Right cardiac atrium (tissue), 5 donors: Measurements from ENCODE around the gene IL17RB. TPM values are rescaled to one million over a fixed set of nuclear protein-coding genes. Genes with fewer than 3 reads are reported as not detected.

Experiments used
- ATAC-seq, 2 donors: fragments of 200-7000 bp; cut with Tn5 transposase; one replicate each; pipeline versions ENCODE4 v1.8.0 to v1.9.1; 2020; ENCODE audit warnings: moderate library complexity in 2 of 2, mild to moderate bottlenecking in 1 of 2
- DNase-seq, 3 donors: peaks; one replicate each; pipeline ENCODE4 v3.0.0-alpha.2; 2020
- H3K27ac ChIP-seq: one replicate; pipeline ENCODE4 v1.5.1; 2013; ENCODE audit warnings: mild to moderate bottlenecking, low read length, control low read depth, moderate library complexity
- H3K27me3 ChIP-seq: one replicate; pipeline ENCODE4 v1.6.1; 2013; ENCODE audit not compliant: control insufficient read depth, insufficient read depth
- H3K4me1 ChIP-seq: one replicate; pipeline ENCODE4 v1.6.1; 2013; ENCODE audit warnings: low read length; ENCODE audit not compliant: control insufficient read depth, insufficient read depth
- H3K4me3 ChIP-seq: one replicate; pipeline ENCODE4 v1.5.1; 2013; ENCODE audit warnings: low read length, control low read depth
- H3K9me3 ChIP-seq: one replicate; pipeline ENCODE4 v1.6.1; 2013; ENCODE audit warnings: low read length; ENCODE audit not compliant: control insufficient read depth
- WGBS: extraction: QIAGEN DNeasy Blood & Tissue Kit; methylation state at CpG from one replicate; pipeline ENCODE4 v1.1.7; 2013; 5-methylcytosine and 5-hydroxymethylcytosine counted together
- intact Hi-C, 4 donors: fragments of 100-400 bp; cut with DNase I; formaldehyde crosslinking; loops; one replicate each; pipeline versions ENCODE4 v1.11.0 to v1.14.0; 2022 to 2023
- polyA plus RNA-seq: library from polyadenylated mRNA; stranded (reverse); fragments of 200-250 nt; gene quantifications from one replicate; pipeline ENCODE4 v1.2.3, GENCODE V29; 2013
- total RNA-seq, 4 donors: library from RNA; stranded (reverse); fragmentation: NEBNext Ultra II Directional; extraction: Animal tissue kit (Norgen Biotek cat#: 25700); gene quantifications; one replicate each; pipeline ENCODE4 v1.2.1, GENCODE V29; 2021
- donor health status: healthy with polysubstance abuse.
- donor health status: DM: no; HTN: yes; CAD: no.
- donor health status: DM: no; HTN: no; CAD: no.
- donor health status: DM: no; HTN: yes; CAD: no; lungs with severe emphysema.
- donor health status: DM: yes; HTN: yes; CAD: no.

Gene IL17RB
- total and polyA plus RNA-seq, 5 donors: 1.3 to 2.9 (median 1.9) TPM

- 52% methylated on average over 2 of the region's 2 CpGs for WGBS
- intact Hi-C loops: no loop called here
Measured at GRCh38 chr3:53899750-53900149, 53.4 kb downstream of the IL17RB start.

GRCh38 chr3:53900666-53901331 is 54.4 kb downstream of the IL17RB start:
- no peak overlapping the region for H3K4me3 ChIP-seq
- intact Hi-C loops: no loop called here
- no peak overlapping the region for H3K27ac ChIP-seq
- WGBS: 72% methylated on average over 2 of the region's 2 CpGs
- no peak for ATAC-seq
- no peaks in the 10 kb centered on the region for H3K4me1 ChIP-seq
- no peaks in the 10 kb centered on the region for H3K27me3 ChIP-seq
- DNase-seq: no peak
- no peaks in the 10 kb centered on the region for H3K9me3 ChIP-seq

More at GRCh38 chr3:53899750-53900149, 53.4 kb downstream of the IL17RB start:
- Histone ChIP-seq H3K27me3 (no peaks in the 10 kb centered on the region), H3K4me1 (no peaks in the 10 kb centered on the region), H3K27ac (no peak overlapping the region), H3K9me3 (no peaks in the 10 kb centered on the region), H3K4me3 (no peak overlapping the region)
- ATAC-seq: no peak
- no peak for DNase-seq

- 16% methylated on average over 1 of the region's 1 CpG for WGBS
- intact Hi-C loops: no loop called here
- no peak overlapping the region for H3K4me3 ChIP-seq
- H3K27ac ChIP-seq: no peak overlapping the region
- DNase-seq (no peak), ATAC-seq (no peak)
- no peaks in the 10 kb centered on the region for H3K27me3 ChIP-seq
- H3K4me1 ChIP-seq: no peaks in the 10 kb centered on the region
- H3K9me3 ChIP-seq: no peaks in the 10 kb centered on the region
Measured at GRCh38 chr3:53902067-53902466, 55.7 kb downstream of the IL17RB start.

- no peaks in the 10 kb centered on the region for H3K27me3 ChIP-seq
- H3K9me3 ChIP-seq: no peaks in the 10 kb centered on the region
- no peak for ATAC-seq
- intact Hi-C loops: no loop called here
- H3K4me3 ChIP-seq: no peak overlapping the region
- WGBS: 70% methylated on average over 5 of the region's 5 CpGs
- DNase-seq: no peak
- H3K27ac ChIP-seq: no peak overlapping the region
- no peaks in the 10 kb centered on the region for H3K4me1 ChIP-seq
Measured at GRCh38 chr3:53902711-53903110, 56.3 kb downstream of the IL17RB start.

GRCh38 chr3:53913401-53913800 is 67.0 kb downstream of the IL17RB start:
- DNase-seq (no peak), ATAC-seq (no peak)
- intact Hi-C loops: no loop called here
- Histone ChIP-seq H3K9me3 (no peaks in the 10 kb centered on the region), H3K4me1 (no peaks in the 10 kb centered on the region), H3K27ac (no peak overlapping the region), H3K27me3 (no peaks in the 10 kb centered on the region), H3K4me3 (no peak overlapping the region)
- 83% methylated on average over 8 of the region's 8 CpGs for WGBS

Other genes starting within 250 kb of the IL17RB start
- 1 to 10 TPM; 4.6 to 8.2 (median 6.9) TPM for gene CHDH, start 149 bp upstream of the IL17RB start, total RNA-seq
- 2.2 TPM for gene CHDH, start 149 bp upstream of the IL17RB start, polyA plus RNA-seq
- 10 to 100 TPM; 31.5 to 47.9 (median 36.9) TPM for gene ACTR8, start 35.6 kb downstream of the IL17RB start, total RNA-seq
- gene ACTR8, start 35.6 kb downstream of the IL17RB start, polyA plus RNA-seq: 13.4 TPM
- gene SELENOK, start 45.3 kb downstream of the IL17RB start, total RNA-seq: 100 to 1,000 TPM in 2 of 4 donors, 10 to 100 TPM in 2; 86.9 to 115 (median 101) TPM
- 187 TPM for gene SELENOK, start 45.3 kb downstream of the IL17RB start, polyA plus RNA-seq